ENCODE measurements around the gene PMEL. TPM values are rescaled to one million over a fixed set of nuclear protein-coding genes. Genes with fewer than 3 reads are reported as not detected.

The PMEL gene
- total and polyA plus RNA-seq, 2 of the 8 experiments (the other 6 are each of a cell fraction or from before 2014, with no cell fraction given) = 120 to 382 TPM

DNA sequence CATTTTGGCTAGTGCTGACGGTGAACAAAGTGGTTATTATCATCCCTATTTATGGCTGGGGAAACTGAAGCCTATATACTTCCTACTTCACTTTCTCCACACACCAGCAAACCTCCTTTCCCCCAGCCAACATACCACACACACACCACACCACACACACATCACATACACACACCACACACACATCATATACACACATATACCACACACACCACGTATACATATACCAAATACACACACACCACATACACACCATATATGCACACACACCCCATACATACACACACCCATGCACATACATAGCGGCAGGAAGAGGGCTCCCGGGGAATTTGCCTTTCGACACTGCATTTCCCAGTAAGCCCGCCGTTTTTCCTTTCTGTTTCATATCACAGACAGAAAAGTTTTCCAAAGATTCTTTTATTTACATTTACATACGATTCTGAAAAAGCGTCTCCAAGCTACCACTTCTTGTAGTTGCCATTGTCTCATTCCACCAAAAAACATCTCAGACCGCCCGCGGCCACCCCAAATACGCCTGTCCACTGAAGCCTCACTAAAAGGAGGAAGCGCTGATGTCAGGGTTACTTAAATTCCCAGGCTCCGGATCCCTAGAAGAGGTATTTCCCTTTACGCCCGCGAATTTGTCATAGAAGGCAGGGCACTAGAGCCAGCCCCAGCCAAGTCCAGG is 7.2 kb upstream of the PMEL start:
- WGBS, 2 experiments (ENCODE audit: extremely low coverage in 1 of 2, insufficient coverage in 1 of 2, insufficient read length in 1 of 2, insufficient replicate concordance in 2 of 2, low coverage in 1 of 2, low lambda C conversion rate in 2 of 2, missing lambda C conversion rate in 1 of 2) = 25 to 100% methylated on average over 1 to 18 of the region's 18 CpGs
- H4K20me1 ChIP-seq (replicated peaks in 1 of 2; ENCODE audit: control insufficient read depth in 1 of 2, insufficient read depth in 2 of 2, low read length in 2 of 2) = peaks cover 0 to 3% of the 10 kb centered on the region in 2 experiments
- peak overlapping the region; percentile 79; the same call in 1 of the 2 replicates for H2AK5ac ChIP-seq (ENCODE audit: low read depth, low read length)
- H3K36me3 ChIP-seq (ENCODE audit: control insufficient read depth in 2 of 4, insufficient read depth in 4 of 4, low read length in 3 of 4) = peaks cover 2 to 28% (median 14%) of the 10 kb centered on the region in 4 experiments; a peak in 5 of 8 replicates
- H3K14ac ChIP-seq (ENCODE audit: insufficient read length) = no peak overlapping the region
- H2BK5ac ChIP-seq (ENCODE audit: low read depth, low read length) = no peak overlapping the region
- H3K23ac ChIP-seq (ENCODE audit: insufficient read length) = no peak overlapping the region
- peaks cover 0 to 6% (median 1%) of the 10 kb centered on the region in 4 experiments; a peak in 4 of 7 replicates for H3K4me1 ChIP-seq (replicated peaks in 1 of 4; ENCODE audit: control insufficient read depth in 3 of 4, insufficient read depth in 4 of 4, low read length in 3 of 4)
- no peak overlapping the region for H3K27ac ChIP-seq (ENCODE audit: low read depth, low read length)
- H4K8ac ChIP-seq (ENCODE audit: extremely low read depth, insufficient read depth, low read length) = no peak overlapping the region; the same call in 1 of the 2 replicates
- no peak overlapping the region for H4K5ac ChIP-seq (ENCODE audit: insufficient read length, low read depth, low read length)
- peak overlapping the region; percentile 97 for H3K4ac ChIP-seq (replicated peaks; ENCODE audit: insufficient read length, low read depth, low read length)
- peaks cover 2% of the 10 kb centered on the region; the same call in 1 of the 2 replicates for H3K79me1 ChIP-seq (ENCODE audit: low read depth, low read length)
- H3K4me2 ChIP-seq (ENCODE audit: insufficient read depth in 1 of 2, low read depth in 2 of 2, low read length in 2 of 2) = peak overlapping the region; percentile 90 to 96
- H3K18ac ChIP-seq (ENCODE audit: extremely low read depth, low read length) = no peak overlapping the region
- no peaks in the 10 kb centered on the region for H3K9me3 ChIP-seq (ENCODE audit: insufficient read depth in 2 of 2, low read depth in 1 of 2, low read length in 1 of 2)
- no peak overlapping the region for H2AFZ ChIP-seq (ENCODE audit: low read length)
- peak overlapping the region; percentile 79 for H3K56ac ChIP-seq (replicated peaks; ENCODE audit: insufficient read length, low read depth, low read length)
- peak overlapping the region in 3 of 4 experiments; percentile 49 to 65 (median 58); a peak in 5 of 7 replicates for H3K9ac ChIP-seq (replicated peaks in 1 of 4; ENCODE audit: extremely low read depth in 1 of 4, low read depth in 3 of 4, low read length in 3 of 4)
- DNase-seq (ENCODE audit: low read depth in 1 of 2, low spot score in 2 of 2) (no peak), FAIRE-seq (no peak)
- peak overlapping the region; percentile 88 for H4K91ac ChIP-seq (replicated peaks; ENCODE audit: insufficient read length, low read length)
- peak overlapping the region; percentile 39 to 61 (median 46); a peak in 7 of 8 replicates for H3K4me3 ChIP-seq (ENCODE audit: extremely low read depth in 1 of 4, insufficient read depth in 2 of 4, low read depth in 3 of 4, low read length in 4 of 4)
- POLR2A ChIA-PET (ENCODE audit: partially characterized antibody) = interaction anchor here (0.7 to 2.7 kb wide), 22 partner anchors 8 to 261 kb away, joined by 3 to 16 read pairs (median 6); partner anchors contain the start of genes DNAJC14, ERBB3, IKZF4 and MYL6
- H3K27me3 ChIP-seq (replicated peaks in 1 of 4; ENCODE audit: control insufficient read depth in 3 of 4, extremely low read depth in 1 of 4, insufficient read depth in 3 of 4, low read length in 3 of 4) = no peaks in the 10 kb centered on the region
- H2BK15ac ChIP-seq (ENCODE audit: low read length) = peak overlapping the region; percentile 74; the same call in 1 of the 2 replicates
- H3K79me2 ChIP-seq (ENCODE audit: control insufficient read depth in 1 of 2, insufficient read depth in 2 of 2, low read length in 2 of 2) = peaks cover 0 to 35% of the 10 kb centered on the region in 2 experiments; a peak in 3 of 4 replicates
- no peak overlapping the region for H2BK20ac ChIP-seq (ENCODE audit: low read length)
- TF ChIP-seq TAF1 (IDR thresholded peaks at IDR 0.05; ENCODE audit: low read depth, low read length) = 0 out of 2 replicates have a peak, but pooled peaks have one; percentile 49
- no peak for TF ChIP-seq RXRA (IDR thresholded peaks at IDR 0.05; ENCODE audit: insufficient read depth, low read depth, low read length)
- no peak for TF ChIP-seq KDM4A (IDR thresholded peaks at IDR 0.05; ENCODE audit: low read depth, low read length, severe bottlenecking)
- TF ChIP-seq EP300 (IDR thresholded peaks at IDR 0.05; ENCODE audit: borderline replicate concordance in 1 of 2, low read depth in 2 of 2, low read length in 2 of 2) = no peak
- peaks cover 6% of the 10 kb centered on the region for H3K23me2 ChIP-seq (ENCODE audit: low read depth, low read length)
- H2BK12ac ChIP-seq (ENCODE audit: low read depth, low read length) = peak overlapping the region; percentile 63
- H2BK120ac ChIP-seq (replicated peaks; ENCODE audit: low read depth, low read length) = no peak overlapping the region
- CTCF ChIA-PET (ENCODE audit: partially characterized antibody) = interaction anchor here (1.7 to 2.6 kb wide), 4 partner anchors 11 to 33 kb away, joined by 6 to 14 read pairs (median 7); no protein-coding TSS in a partner anchor

Data from H1 (cell line).